OCI-LY7 (cell line): ENCODE measurements around the gene RNF20. TPM values are rescaled to one million over a fixed set of nuclear protein-coding genes. Genes with fewer than 3 reads are reported as not detected.

Source experiments
- BruUV-seq: library from RNA; stranded (reverse); fragments of 400-500 nt; replicated peaks from 2 replicates; lab custom pipeline; 2021; lab: Mats Ljungman, UMichigan
- CTCF ChIA-PET: fragments of 300-600 bp; sonication (Branson Sonifier 250); formaldehyde crosslinking; loops from one replicate; lab custom pipeline; 2022; ENCODE audit warnings: antibody characterized with exemption; ENCODE audit not compliant: unreplicated experiment; lab: Charles Lee
- POLR2A ChIA-PET: fragments of 300-600 bp; sonication (Branson Sonifier 250); formaldehyde crosslinking; loops from one replicate; lab custom pipeline; 2022; ENCODE audit warnings: antibody characterized with exemption; lab: Charles Lee
- DNase-seq: peaks from one replicate; pipeline ENCODE4 v3.0.0-alpha.2; 2015; ENCODE audit warnings: low spot score
- H2AFZ ChIP-seq: fragments of 200-600 bp; sonication (generic), shearing (Covaris generic); 2 replicates; pipeline ENCODE4 v1.6.1; 2014; ENCODE audit warnings: mild to moderate bottlenecking, antibody characterized with exemption, low read length, moderate library complexity
- H3K27ac ChIP-seq: fragments of 200-600 bp; sonication (generic); 2 replicates; pipeline ENCODE4 v1.5.1; 2014; ENCODE audit warnings: mixed run types, low read depth, mild to moderate bottlenecking, moderate library complexity, low read length, inconsistent platforms; ENCODE audit not compliant: poor library complexity, severe bottlenecking
- H3K36me3 ChIP-seq: fragments of 200-600 bp; sonication (generic); 2 replicates; pipeline ENCODE4 v1.6.1; 2014; ENCODE audit warnings: mild to moderate bottlenecking, antibody characterized with exemption, low read length, moderate library complexity, mixed read lengths; ENCODE audit not compliant: insufficient read depth
- H3K4me1 ChIP-seq: fragments of 200-600 bp; sonication (generic); 2 replicates; pipeline ENCODE4 v1.5.1; 2014; ENCODE audit warnings: mild to moderate bottlenecking, low read length; ENCODE audit not compliant: insufficient read depth, poor library complexity, severe bottlenecking
- H3K4me2 ChIP-seq: fragments of 200-600 bp; sonication (generic); 2 replicates; pipeline ENCODE4 v1.6.1; 2014; ENCODE audit warnings: mild to moderate bottlenecking, low read length
- H3K4me3 ChIP-seq: fragments of 200-600 bp; sonication (generic); 2 replicates; pipeline ENCODE4 v1.5.1; 2014; ENCODE audit warnings: mild to moderate bottlenecking, low read depth, low read length; ENCODE audit not compliant: poor library complexity, severe bottlenecking
- H3K79me2 ChIP-seq: fragments of 200-600 bp; sonication (generic); 2 replicates; pipeline ENCODE4 v1.6.1; 2016; ENCODE audit warnings: low read depth, mild to moderate bottlenecking, low read length, moderate library complexity, mixed read lengths; ENCODE audit not compliant: insufficient read depth
- H3K9me2 ChIP-seq: fragments of 200-600 bp; sonication (generic); 2 replicates; pipeline ENCODE4 v1.6.1; 2016; ENCODE audit warnings: mild to moderate bottlenecking, low read length, mixed read lengths; ENCODE audit not compliant: insufficient read depth
- H3K9me3 ChIP-seq: fragments of 200-600 bp; sonication (generic); 2 replicates; pipeline ENCODE4 v1.6.1; 2014; ENCODE audit warnings: mild to moderate bottlenecking, mixed run types, low read length, mixed read lengths
- H4K20me1 ChIP-seq: fragments of 200-600 bp; sonication (generic); 2 replicates; pipeline ENCODE4 v1.6.1; 2014; ENCODE audit warnings: mild to moderate bottlenecking, antibody characterized with exemption, low read length, moderate library complexity, mixed read lengths; ENCODE audit not compliant: insufficient read depth
- EZH2phosphoT487 ChIP-seq: fragments of 200-600 bp; sonication (generic); IDR thresholded peaks from 2 replicates; pipeline ENCODE4 v1.6.1; 2018; ENCODE audit warnings: low read depth, borderline replicate concordance, mild to moderate bottlenecking, mixed run types, antibody characterized with exemption, low read length, moderate library complexity, mixed read lengths
- intact Hi-C: fragments of 100-400 bp; cut with micrococcal nuclease; formaldehyde crosslinking; loops from one replicate; pipeline ENCODE4 v1.10.0; 2022; ENCODE audit not compliant: unreplicated experiment
- total RNA-seq, 2 experiments: library from RNA; depleted of rRNA in 1 of 2; stranded (reverse); fragments of >200 nt in 1 of 2; shearing (Covaris generic) in 1 of 2; gene quantifications; 2 replicates each; pipeline ENCODE4 v1.2.3, GENCODE V29; 2014 to 2022
- TF ChIP-seq, protein P1 (sequence below): fragments of 200-600 bp; sonication (generic); conservative IDR thresholded peaks from 2 replicates; pipeline ENCODE4 v1.5.1; 2014; ENCODE audit warnings: mild to moderate bottlenecking, antibody characterized with exemption, low read length, moderate library complexity, mixed read lengths

RNF20 gene
- total RNA-seq, 2 experiments from 2014 or later, result 13.5 to 43.5 TPM

- TF ChIP-seq EZH2phosphoT487, result no peak
- TF ChIP-seq, protein P1, sequence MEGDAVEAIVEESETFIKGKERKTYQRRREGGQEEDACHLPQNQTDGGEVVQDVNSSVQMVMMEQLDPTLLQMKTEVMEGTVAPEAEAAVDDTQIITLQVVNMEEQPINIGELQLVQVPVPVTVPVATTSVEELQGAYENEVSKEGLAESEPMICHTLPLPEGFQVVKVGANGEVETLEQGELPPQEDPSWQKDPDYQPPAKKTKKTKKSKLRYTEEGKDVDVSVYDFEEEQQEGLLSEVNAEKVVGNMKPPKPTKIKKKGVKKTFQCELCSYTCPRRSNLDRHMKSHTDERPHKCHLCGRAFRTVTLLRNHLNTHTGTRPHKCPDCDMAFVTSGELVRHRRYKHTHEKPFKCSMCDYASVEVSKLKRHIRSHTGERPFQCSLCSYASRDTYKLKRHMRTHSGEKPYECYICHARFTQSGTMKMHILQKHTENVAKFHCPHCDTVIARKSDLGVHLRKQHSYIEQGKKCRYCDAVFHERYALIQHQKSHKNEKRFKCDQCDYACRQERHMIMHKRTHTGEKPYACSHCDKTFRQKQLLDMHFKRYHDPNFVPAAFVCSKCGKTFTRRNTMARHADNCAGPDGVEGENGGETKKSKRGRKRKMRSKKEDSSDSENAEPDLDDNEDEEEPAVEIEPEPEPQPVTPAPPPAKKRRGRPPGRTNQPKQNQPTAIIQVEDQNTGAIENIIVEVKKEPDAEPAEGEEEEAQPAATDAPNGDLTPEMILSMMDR, result no peak
- Histone ChIP-seq H3K79me2 (no peaks in the 10 kb centered on the region), H3K4me3 (no peak overlapping the region), H3K9me3 (no peaks in the 10 kb centered on the region), H3K4me1 (no peaks in the 10 kb centered on the region), H2AFZ (no peak overlapping the region), H3K4me2 (no peak overlapping the region), H3K9me2 (no peaks in the 10 kb centered on the region), H4K20me1 (no peaks in the 10 kb centered on the region), H3K36me3 (no peaks in the 10 kb centered on the region), H3K27ac (no peak overlapping the region)
- ChIA-PET CTCF (no interaction called here), POLR2A (no interaction called here)
- DNase-seq, result no peak
- no TSS peak for BruUV-seq
- intact Hi-C loops, result no loop called here
These were observed 41.2 kb downstream of the RNF20 start for GRCh38 chr9:101574731-101575333.

DNA sequence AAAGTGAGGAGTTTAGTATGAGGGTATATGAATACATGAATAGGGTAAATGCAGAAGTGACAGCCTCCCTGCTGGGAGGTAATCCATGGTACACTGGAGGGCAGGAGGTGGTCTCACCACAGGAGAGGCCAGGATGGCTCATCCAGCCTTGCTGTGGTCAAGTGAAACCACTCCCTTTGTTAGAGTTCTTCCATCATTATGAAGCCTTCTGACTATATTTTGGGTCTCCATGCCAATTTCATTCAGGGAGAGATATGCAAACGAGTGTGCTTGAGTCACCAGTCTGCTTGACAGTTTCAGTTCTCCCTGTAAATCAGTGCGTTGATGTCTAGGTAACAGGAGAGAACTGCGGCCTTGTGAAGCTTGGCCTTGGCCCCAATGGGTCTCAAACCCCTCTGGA is 44.7 kb downstream of the RNF20 start:
- DNase-seq, result no peak
- no peaks in the 10 kb centered on the region for H3K9me2 ChIP-seq
- H2AFZ ChIP-seq, result no peak overlapping the region
- POLR2A ChIA-PET, result interaction anchor here (0.5 kb wide), 1 partner anchor 196 kb away, joined by 3 read pairs; no protein-coding TSS in a partner anchor
- no peaks in the 10 kb centered on the region for H4K20me1 ChIP-seq
- no peaks in the 10 kb centered on the region for H3K79me2 ChIP-seq
- CTCF ChIA-PET, result no interaction called here
- intact Hi-C loops, result no loop called here
- H3K9me3 ChIP-seq, result no peaks in the 10 kb centered on the region
- no peak overlapping the region for H3K4me3 ChIP-seq
- no TSS peak for BruUV-seq
- TF ChIP-seq, protein P1, result no peak
- TF ChIP-seq EZH2phosphoT487, result no peak
- no peaks in the 10 kb centered on the region for H3K36me3 ChIP-seq
- H3K4me2 ChIP-seq, result no peak overlapping the region
- no peak overlapping the region for H3K27ac ChIP-seq
- H3K4me1 ChIP-seq, result no peaks in the 10 kb centered on the region

- Histone ChIP-seq H3K36me3 (no peaks in the 10 kb centered on the region), H4K20me1 (no peaks in the 10 kb centered on the region), H3K79me2 (no peaks in the 10 kb centered on the region), H3K4me2 (no peak overlapping the region), H3K4me3 (no peak overlapping the region), H3K9me3 (no peaks in the 10 kb centered on the region), H3K9me2 (no peaks in the 10 kb centered on the region), H3K4me1 (no peaks in the 10 kb centered on the region), H3K27ac (no peak overlapping the region), H2AFZ (no peak overlapping the region)
- no peak for TF ChIP-seq EZH2phosphoT487
- TF ChIP-seq, protein P1, result no peak
- ChIA-PET CTCF (interaction anchor here (0.5 kb wide), 1 partner anchor 102 kb away, joined by 3 read pairs; no protein-coding TSS in a partner anchor), POLR2A (interaction anchor here (0.7 kb wide), 1 partner anchor 15 kb away, joined by 3 read pairs; no protein-coding TSS in a partner anchor)
- no peak for DNase-seq
- no TSS peak for BruUV-seq
- intact Hi-C loops, result no loop called here
These were observed 46.3 kb downstream of the RNF20 start for GRCh38 chr9:101579711-101580545.
